Stimulated activated naive CD4-positive, alpha-beta T cell (primary cell): Measurements from ENCODE around the gene UIMC1.

Experiments
- DNase-seq, 6 experiments: peaks; one replicate each; lab custom pipeline; 2025; lab: John Stamatoyannopoulos, UW

The UIMC1 gene

GRCh38 chr5:176952531-176953193 lies 53.9 kb downstream of the UIMC1 start:
- DNase-seq = no peak

- DNase-seq = no peak
Measured at GRCh38 chr5:176948458-176948857, 58.1 kb downstream of the UIMC1 start.

GRCh38 chr5:176947847-176948246 lies 58.7 kb downstream of the UIMC1 start:
- no peak for DNase-seq

GRCh38 chr5:176944268-176944667 lies 62.3 kb downstream of the UIMC1 start:
- no peak for DNase-seq

- no peak for DNase-seq
Measured at GRCh38 chr5:176943816-176944215, 62.8 kb downstream of the UIMC1 start.

GRCh38 chr5:176941951-176942350 lies 64.6 kb downstream of the UIMC1 start:
- DNase-seq = no peak

- DNase-seq = no peak
Measured at GRCh38 chr5:176938472-176938871, 68.1 kb downstream of the UIMC1 start.

GRCh38 chr5:176935017-176935416 lies 71.6 kb downstream of the UIMC1 start:
- no peak for DNase-seq

GRCh38 chr5:176934309-176934930 lies 72.2 kb downstream of the UIMC1 start:
- no peak for DNase-seq

GRCh38 chr5:176929654-176930053 lies 76.9 kb downstream of the UIMC1 start:
- no peak for DNase-seq

GRCh38 chr5:176927562-176927961 lies 79.0 kb downstream of the UIMC1 start:
- DNase-seq = no peak

GRCh38 chr5:176922817-176923216 lies 83.8 kb downstream of the UIMC1 start:
- DNase-seq = no peak

GRCh38 chr5:176921714-176922113 lies 84.9 kb downstream of the UIMC1 start:
- DNase-seq = no peak

- no peak for DNase-seq
Measured at GRCh38 chr5:176918613-176919012, 88.0 kb downstream of the UIMC1 start.

- DNase-seq = no peak
Measured at GRCh38 chr5:176916337-176916736, 90.2 kb downstream of the UIMC1 start.

- no peak for DNase-seq
Measured at GRCh38 chr5:176915906-176916305, 90.7 kb downstream of the UIMC1 start.

GRCh38 chr5:176912115-176912514 lies 94.5 kb downstream of the UIMC1 start:
- DNase-seq = no peak

- DNase-seq = no peak
Measured at GRCh38 chr5:176908675-176909368, 97.8 kb downstream of the UIMC1 start.

GRCh38 chr5:176906796-176907195 lies 99.8 kb downstream of the UIMC1 start:
- no peak for DNase-seq

GRCh38 chr5:176906126-176906525 lies 100.5 kb downstream of the UIMC1 start:
- no peak for DNase-seq

GRCh38 chr5:176904276-176904675 lies 102.3 kb downstream of the UIMC1 start:
- no peak for DNase-seq

GRCh38 chr5:176902911-176903664 lies 103.5 kb downstream of the UIMC1 start:
- no peak for DNase-seq
